Coronary artery (tissue), 2 donors: ENCODE data around the gene CHFR.

ENCODE experiments used
- DNase-seq: peaks from one replicate; pipeline ENCODE4 v3.0.0-alpha.2; 2017; ENCODE audit warnings: low spot score
- H3K27ac ChIP-seq, 2 donors: fragments of 200-600 bp; sonication (generic); one replicate each; pipeline ENCODE4 v1.5.1; 2016 to 2019
- H3K4me3 ChIP-seq: fragments of 200-600 bp; sonication (generic); 2 replicates; pipeline ENCODE4 v1.5.1; 2016; ENCODE audit warnings: mild to moderate bottlenecking, moderate library complexity
- CTCF ChIP-seq: fragments of 200-600 bp; sonication (generic); IDR thresholded peaks from one replicate; pipeline ENCODE4 v1.5.1; 2019; ENCODE audit warnings: antibody characterized with exemption

Gene CHFR

DNA sequence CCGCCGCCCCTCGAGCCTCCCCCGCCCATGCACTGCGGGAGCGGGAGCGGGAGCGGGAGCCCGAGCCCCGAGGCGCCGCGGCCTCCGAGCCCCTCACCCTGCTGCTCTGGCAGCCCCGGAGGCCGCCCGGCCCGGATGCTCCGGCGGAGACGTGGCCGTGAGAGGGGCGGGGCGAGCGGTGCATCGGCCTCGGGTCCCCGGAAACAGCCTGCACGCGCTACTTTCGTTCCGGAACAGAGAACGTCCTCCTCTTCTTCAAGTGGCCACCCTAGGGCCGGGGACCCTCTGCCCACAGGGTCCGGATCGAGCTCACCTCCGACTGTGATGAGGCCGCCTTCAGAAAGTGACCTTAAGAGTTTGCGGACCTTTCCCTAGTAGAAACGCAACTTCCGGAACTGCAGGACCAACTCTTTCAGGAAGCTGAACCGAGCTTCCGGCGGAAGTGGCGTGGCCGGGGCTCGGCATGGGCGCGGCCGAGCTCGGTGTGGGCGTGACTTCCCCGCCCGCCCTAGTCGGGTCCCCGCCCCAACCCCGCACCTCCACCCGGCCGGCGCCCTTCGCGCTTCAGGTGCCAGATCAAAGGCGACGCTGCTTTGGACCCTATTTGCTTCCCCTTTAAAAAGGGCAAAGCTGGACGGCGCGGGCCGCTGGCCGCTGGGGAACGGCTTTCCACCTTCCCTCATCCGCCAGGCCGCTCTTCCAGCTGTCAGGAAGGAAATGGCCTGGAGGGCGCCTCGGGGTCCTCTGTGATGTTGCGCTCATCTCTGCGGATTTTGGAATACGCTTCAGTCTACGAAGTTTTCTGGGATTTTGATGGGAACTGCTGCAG, 58.5 kb downstream of the CHFR start, which contains the start of gene GOLGA3:
Gene GOLGA3 (minus strand): TSS at position 164 of the 829 bp plus-strand sequence. CDS start 6,741 bp downstream, outside the sequence.
- peak; percentile 93 for DNase-seq
- no peak for TF ChIP-seq CTCF
- Histone ChIP-seq H3K4me3 (peak within 1 kb of the TSS; percentile 94), H3K27ac (peak within 1 kb of the TSS; percentile 96 to 97)

DNA sequence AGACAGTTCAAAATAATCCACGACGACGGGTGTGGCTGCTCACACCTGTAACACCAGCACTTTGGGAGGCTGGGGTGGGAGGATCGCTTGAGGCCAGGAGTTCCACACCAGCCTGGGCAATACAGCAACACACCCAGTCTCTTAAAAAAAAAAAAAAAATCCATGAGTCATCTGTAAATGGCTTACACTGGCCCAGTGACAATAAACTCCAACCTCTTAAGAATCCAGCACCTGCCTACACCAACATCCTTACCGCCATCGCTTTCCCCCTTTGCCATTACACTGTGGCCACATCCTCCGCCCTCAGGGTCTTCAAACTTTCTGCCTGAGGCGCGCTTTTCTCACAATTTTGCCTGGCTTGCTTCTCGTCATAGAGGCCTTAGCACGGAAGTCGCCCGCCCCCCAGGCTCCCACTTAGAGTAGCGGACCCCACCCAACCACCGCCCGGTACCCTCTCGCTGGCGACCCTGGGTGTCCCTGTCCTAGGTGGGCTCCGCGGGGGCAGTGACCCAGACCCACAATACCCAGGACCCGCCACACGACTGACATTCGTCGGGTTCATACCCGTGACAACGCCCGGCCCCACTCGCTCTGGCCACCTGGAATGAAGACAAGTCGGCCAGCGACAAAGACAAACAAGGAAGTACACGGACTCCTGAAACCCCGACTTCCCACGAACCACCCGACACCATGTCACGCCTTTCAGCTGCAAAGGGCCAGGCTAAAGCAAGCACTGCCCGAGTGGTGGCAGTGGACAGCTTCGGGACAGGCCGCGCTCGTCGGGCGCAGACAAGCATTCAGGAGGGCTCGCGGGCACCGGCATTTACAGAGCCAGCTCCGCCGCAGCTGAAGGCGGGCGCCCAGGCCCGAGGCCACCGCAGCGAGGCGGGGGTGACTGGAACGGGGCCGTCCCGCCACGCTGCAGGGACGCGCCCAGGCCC, 59.4 kb downstream of the CHFR start:
- TF ChIP-seq CTCF = no peak
- peak overlapping the region; percentile 96 to 97 for H3K27ac ChIP-seq
- H3K4me3 ChIP-seq = peak overlapping the region; percentile 94
- DNase-seq = no peak

- DNase-seq = no peak
- Histone ChIP-seq H3K4me3 (no peak overlapping the region), H3K27ac (no peak overlapping the region)
- TF ChIP-seq CTCF = no peak
Observed at GRCh38 chr12:132825861-132826260, 61.5 kb downstream of the CHFR start.

DNA sequence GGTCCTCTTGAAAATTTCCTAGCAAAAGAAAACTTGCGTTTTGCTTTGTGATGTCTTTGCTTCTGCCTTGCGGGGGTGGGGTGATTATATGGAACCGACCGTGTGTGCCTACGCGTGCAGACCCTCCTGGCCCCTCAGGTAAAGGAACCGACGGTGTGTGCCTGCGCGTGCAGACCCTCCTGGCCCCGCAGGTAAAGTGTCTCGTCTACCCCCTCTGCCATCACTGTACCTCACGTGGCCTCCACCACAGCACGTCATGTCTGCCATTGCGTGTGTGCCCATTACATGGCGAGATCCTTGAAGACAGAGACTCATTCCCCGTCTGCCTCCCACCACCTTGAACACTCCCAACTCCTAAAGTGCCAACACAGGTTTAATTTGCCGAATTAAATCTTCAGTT, 62.3 kb downstream of the CHFR start:
- no peak for DNase-seq
- H3K27ac ChIP-seq = no peak overlapping the region
- no peak overlapping the region for H3K4me3 ChIP-seq
- no peak for TF ChIP-seq CTCF

DNA sequence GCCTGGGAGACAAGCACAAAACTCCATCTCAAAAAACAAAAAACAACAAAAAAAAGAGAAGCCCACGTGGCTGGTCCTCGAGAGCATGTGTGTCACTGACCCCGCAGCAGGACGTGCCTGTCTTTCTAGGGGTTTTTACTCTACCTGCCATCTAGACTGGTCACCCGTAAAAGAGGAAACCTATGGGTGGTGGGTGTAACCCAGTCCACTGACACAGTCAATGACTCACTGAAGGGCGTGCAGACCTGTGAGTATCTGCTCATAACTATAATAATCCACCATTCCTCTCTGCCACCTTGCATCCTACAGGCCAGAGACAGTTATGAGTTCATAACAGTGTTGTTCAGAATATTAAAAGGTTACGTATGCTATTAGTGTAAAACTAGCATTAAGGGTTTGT, 63.4 kb downstream of the CHFR start:
- H3K4me3 ChIP-seq = no peak overlapping the region
- no peak for TF ChIP-seq CTCF
- DNase-seq = no peak
- H3K27ac ChIP-seq = no peak overlapping the region

GRCh38 chr12:132818562-132818961, 68.8 kb downstream of the CHFR start:
- no peak for DNase-seq
- no peak overlapping the region for H3K27ac ChIP-seq
- TF ChIP-seq CTCF = no peak
- H3K4me3 ChIP-seq = no peak overlapping the region
